Measurements from ENCODE around the gene RALA.

DNA sequence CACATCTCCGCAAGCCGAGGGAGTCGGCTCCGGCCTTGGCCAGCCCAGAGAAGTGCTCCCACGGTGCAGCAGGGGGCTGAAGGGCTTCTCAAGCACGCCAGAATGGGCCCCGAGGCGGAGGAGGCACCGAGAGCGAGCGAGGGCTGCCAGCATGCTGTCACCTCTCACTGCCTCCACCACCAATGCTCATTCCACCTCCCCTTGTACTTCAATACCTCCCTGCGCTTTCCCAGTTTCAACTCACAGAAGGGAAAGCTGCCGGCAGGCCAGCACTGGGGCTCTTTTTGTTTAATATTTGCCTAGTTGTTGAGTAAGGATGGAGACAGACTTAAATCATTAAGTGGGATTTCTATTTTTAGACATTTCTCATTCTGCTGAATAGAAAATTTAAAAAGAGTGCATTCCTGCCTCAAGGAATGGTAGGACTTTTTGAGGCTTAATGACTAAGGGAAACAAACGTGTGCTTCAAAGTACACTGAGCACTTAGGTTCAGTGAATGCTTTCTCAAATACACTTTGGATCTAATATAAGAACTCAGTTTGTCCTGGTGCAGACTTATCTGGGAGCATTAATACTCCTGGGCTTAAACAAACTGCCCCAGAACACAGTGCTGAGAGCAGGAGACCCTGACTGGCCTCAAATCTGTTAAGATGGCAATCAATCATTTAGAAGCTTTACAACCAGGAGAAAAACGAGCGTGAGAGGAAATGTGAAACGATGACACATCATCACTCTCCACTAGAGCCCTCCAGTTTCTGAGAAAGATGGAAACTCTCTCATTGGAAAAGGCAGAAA is 131.2 kb downstream of the RALA start:
- TF ChIP-seq, protein P1, sequence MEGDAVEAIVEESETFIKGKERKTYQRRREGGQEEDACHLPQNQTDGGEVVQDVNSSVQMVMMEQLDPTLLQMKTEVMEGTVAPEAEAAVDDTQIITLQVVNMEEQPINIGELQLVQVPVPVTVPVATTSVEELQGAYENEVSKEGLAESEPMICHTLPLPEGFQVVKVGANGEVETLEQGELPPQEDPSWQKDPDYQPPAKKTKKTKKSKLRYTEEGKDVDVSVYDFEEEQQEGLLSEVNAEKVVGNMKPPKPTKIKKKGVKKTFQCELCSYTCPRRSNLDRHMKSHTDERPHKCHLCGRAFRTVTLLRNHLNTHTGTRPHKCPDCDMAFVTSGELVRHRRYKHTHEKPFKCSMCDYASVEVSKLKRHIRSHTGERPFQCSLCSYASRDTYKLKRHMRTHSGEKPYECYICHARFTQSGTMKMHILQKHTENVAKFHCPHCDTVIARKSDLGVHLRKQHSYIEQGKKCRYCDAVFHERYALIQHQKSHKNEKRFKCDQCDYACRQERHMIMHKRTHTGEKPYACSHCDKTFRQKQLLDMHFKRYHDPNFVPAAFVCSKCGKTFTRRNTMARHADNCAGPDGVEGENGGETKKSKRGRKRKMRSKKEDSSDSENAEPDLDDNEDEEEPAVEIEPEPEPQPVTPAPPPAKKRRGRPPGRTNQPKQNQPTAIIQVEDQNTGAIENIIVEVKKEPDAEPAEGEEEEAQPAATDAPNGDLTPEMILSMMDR (optimal IDR thresholded peaks at IDR 0.05 in 1 of 3, IDR thresholded peaks at IDR 0.05 in 1 of 3, conservative IDR thresholded peaks at IDR 0.05 in 1 of 3; ENCODE audit: extremely low read depth in 1 of 3, insufficient read depth in 2 of 3, low read length in 3 of 3) = no peak
- no peak for TF ChIP-seq EZH2 (IDR thresholded peaks at IDR 0.05; ENCODE audit: low read length)
